NCI-H2196 (cell line): ENCODE measurements around the gene FRMD4B.
A peak's percentile ranks its signal among the peaks of the same experiment; 100 is the strongest.

Experiments
- DNase-seq: peaks from one replicate; lab custom pipeline; 2025; ENCODE audit not compliant: unreplicated experiment; lab: John Stamatoyannopoulos, UW

FRMD4B gene

GRCh38 chr3:69142090-69142489 is 243.8 kb downstream of the FRMD4B start:
- no peak for DNase-seq

GRCh38 chr3:69141313-69141712 is 244.6 kb downstream of the FRMD4B start:
- DNase-seq, result no peak

- no peak for DNase-seq
These were observed 248.5 kb downstream of the FRMD4B start for GRCh38 chr3:69137412-69137811.

- DNase-seq, result no peak
These were observed 248.9 kb downstream of the FRMD4B start for GRCh38 chr3:69137005-69137404.

GRCh38 chr3:69130689-69131088 is 255.2 kb downstream of the FRMD4B start:
- DNase-seq, result no peak

GRCh38 chr3:69129531-69129930 is 256.4 kb downstream of the FRMD4B start:
- no peak for DNase-seq

- DNase-seq, result no peak
These were observed 257.4 kb downstream of the FRMD4B start for GRCh38 chr3:69128509-69128908.

GRCh38 chr3:69126999-69127398 is 258.9 kb downstream of the FRMD4B start:
- DNase-seq, result no peak

GRCh38 chr3:69126216-69126615 is 259.7 kb downstream of the FRMD4B start:
- no peak for DNase-seq

GRCh38 chr3:69122403-69122802 is 263.5 kb downstream of the FRMD4B start, which contains the start of gene LMOD3:
TSS of gene LMOD3 (minus strand) at chr3:69122595. CDS start at chr3:69122386, 209 bp downstream.
- no peak for DNase-seq

GRCh38 chr3:69121950-69122349 is 263.9 kb downstream of the FRMD4B start:
- DNase-seq, result no peak

- DNase-seq, result no peak
These were observed 264.4 kb downstream of the FRMD4B start for GRCh38 chr3:69121513-69121912.

- peak; percentile 33 for DNase-seq
These were observed 264.9 kb downstream of the FRMD4B start for GRCh38 chr3:69120879-69121464.
